ENCODE results near the gene TNIP1.

GRCh38 chr5:151007430-151008209 is 73.2 kb downstream of the TNIP1 start:
- TF ChIP-seq, protein P1, sequence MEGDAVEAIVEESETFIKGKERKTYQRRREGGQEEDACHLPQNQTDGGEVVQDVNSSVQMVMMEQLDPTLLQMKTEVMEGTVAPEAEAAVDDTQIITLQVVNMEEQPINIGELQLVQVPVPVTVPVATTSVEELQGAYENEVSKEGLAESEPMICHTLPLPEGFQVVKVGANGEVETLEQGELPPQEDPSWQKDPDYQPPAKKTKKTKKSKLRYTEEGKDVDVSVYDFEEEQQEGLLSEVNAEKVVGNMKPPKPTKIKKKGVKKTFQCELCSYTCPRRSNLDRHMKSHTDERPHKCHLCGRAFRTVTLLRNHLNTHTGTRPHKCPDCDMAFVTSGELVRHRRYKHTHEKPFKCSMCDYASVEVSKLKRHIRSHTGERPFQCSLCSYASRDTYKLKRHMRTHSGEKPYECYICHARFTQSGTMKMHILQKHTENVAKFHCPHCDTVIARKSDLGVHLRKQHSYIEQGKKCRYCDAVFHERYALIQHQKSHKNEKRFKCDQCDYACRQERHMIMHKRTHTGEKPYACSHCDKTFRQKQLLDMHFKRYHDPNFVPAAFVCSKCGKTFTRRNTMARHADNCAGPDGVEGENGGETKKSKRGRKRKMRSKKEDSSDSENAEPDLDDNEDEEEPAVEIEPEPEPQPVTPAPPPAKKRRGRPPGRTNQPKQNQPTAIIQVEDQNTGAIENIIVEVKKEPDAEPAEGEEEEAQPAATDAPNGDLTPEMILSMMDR (IDR thresholded peaks at IDR 0.05) = no peak
- no peak for TF ChIP-seq POLR2A (IDR thresholded peaks at IDR 0.05)

All from adrenal gland (tissue), 5 donors.